HG03135 (cell line): Measurements from ENCODE around the gene PTPRE.

Experiments
- ATAC-seq: cut with Tn5 transposase; IDR thresholded peaks from one replicate; pipeline ENCODE4 v1.9.1; 2021; ENCODE audit warnings: mild to moderate bottlenecking, moderate library complexity; ENCODE audit not compliant: unreplicated experiment

Gene PTPRE

GRCh38 chr10:128068398-128069285 lies 161.7 kb downstream of the PTPRE start:
- ATAC-seq: no peak

DNA sequence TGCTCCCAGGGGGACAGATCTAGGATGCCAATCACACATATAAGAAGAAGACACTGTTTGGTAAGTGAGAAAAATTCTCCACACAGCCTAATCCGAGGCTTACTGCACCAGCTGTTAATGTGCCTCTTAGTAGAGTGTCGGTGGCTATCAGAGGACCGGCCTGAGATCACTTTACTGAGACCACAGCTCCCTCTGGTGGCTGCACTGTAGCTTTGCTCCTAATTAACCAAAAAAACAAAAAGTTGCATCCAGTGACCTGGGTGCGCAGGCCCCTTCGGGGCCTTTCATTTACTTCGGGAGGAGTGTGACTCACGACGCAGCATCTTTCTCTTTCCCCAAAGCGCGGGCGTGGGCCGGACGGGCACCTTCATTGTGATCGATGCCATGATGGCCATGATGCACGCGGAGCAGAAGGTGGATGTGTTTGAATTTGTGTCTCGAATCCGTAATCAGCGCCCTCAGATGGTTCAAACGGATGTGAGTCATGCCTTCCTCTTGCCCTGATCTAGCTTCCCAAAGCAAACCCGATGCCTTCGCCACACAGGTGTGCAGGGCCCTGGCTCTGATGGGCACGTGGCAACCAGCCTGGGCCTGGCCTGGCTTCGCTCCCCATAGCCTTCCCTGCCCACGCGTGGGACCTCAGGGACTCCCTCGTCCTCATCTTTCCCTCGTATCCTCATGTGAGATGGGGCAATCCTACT lies 162.6 kb downstream of the PTPRE start:
- peak; percentile 43 for ATAC-seq

DNA sequence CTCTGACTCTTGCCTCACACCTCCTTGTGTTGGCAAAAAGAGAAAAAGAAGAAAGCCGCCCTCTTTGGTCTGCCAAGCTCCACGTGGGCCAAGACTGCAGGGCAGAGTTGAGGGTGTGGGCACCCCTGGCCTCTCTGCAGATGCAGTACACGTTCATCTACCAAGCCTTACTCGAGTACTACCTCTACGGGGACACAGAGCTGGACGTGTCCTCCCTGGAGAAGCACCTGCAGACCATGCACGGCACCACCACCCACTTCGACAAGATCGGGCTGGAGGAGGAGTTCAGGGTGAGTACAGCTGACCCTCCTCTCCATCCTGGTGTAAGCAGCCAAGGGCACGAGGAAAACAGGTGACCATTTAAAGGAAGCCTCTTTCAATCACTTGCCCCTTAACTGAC lies 163.3 kb downstream of the PTPRE start:
- ATAC-seq: no peak

GRCh38 chr10:128070721-128071416 lies 164.0 kb downstream of the PTPRE start:
- ATAC-seq: no peak

- no peak for ATAC-seq
These were observed 164.5 kb downstream of the PTPRE start for GRCh38 chr10:128071417-128071782.

- ATAC-seq: no peak
These were observed 165.1 kb downstream of the PTPRE start for GRCh38 chr10:128072046-128072445.

DNA sequence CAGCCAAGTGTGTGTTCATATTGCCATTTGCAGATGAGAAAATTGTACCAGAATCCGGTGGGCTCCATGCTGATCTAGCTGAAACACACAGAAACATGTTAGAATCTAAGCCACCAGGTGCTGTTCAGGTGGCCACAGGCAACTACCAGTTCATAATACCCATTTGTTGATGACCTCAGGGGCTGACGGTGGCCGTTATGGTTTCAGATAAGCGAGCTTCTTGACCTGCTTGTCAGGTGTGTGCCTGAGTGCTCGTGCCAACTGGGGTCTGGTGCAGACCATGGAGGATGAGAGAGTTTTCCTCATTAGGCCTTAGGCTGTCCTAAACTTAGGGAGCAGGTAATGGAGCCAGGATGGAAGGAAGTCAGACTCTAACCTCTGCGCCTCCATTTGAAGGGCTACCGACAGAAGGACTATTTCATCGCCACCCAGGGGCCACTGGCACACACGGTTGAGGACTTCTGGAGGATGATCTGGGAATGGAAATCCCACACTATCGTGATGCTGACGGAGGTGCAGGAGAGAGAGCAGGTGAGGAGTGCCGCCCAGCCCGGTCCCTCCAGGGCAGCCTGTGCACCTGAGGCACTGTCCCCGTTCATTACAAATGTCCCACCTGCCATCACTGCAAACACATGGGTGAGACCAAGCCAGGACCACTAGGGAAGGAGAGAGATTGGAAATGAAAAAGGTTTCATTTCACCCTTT lies 166.2 kb downstream of the PTPRE start:
- no peak for ATAC-seq

DNA sequence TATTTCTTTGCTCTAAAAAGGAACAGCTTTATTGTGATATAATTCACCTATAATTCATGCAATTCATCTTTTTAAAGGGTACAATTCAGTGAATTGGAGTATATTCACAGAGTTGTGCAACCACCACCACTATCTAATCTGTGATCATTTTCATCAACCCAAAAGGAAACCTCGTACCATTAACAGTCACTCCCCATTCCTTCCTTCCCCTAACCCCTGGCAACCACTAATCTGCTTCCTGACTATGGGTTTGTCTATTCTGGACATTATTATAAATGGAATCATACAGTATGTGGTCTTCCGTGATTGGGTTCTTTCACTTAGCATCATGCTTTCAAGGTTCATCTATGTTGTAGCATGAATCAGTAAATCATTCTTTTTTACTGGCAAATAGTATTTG lies 167.0 kb downstream of the PTPRE start:
- no peak for ATAC-seq

DNA sequence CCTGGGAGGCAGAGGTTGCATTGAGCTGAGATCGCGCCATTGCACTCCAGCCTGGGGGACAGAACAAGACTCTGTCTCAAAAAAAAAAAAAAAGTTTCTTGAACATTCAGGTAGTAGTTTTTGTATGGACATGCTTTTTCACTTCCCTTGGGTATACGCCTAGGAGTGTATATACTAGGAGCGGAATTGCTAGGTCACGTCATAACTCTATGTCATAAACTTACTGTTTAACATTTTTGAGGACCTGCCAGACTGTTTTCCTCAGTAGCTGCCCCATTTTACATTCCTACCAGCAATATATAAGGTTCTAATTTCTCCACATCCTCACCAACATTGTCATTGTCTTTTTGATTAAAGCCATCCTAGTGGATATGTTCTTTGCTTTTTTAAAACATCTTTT lies 167.7 kb downstream of the PTPRE start:
- no peak for ATAC-seq

GRCh38 chr10:128077155-128077875 lies 170.4 kb downstream of the PTPRE start:
- ATAC-seq: no peak

DNA sequence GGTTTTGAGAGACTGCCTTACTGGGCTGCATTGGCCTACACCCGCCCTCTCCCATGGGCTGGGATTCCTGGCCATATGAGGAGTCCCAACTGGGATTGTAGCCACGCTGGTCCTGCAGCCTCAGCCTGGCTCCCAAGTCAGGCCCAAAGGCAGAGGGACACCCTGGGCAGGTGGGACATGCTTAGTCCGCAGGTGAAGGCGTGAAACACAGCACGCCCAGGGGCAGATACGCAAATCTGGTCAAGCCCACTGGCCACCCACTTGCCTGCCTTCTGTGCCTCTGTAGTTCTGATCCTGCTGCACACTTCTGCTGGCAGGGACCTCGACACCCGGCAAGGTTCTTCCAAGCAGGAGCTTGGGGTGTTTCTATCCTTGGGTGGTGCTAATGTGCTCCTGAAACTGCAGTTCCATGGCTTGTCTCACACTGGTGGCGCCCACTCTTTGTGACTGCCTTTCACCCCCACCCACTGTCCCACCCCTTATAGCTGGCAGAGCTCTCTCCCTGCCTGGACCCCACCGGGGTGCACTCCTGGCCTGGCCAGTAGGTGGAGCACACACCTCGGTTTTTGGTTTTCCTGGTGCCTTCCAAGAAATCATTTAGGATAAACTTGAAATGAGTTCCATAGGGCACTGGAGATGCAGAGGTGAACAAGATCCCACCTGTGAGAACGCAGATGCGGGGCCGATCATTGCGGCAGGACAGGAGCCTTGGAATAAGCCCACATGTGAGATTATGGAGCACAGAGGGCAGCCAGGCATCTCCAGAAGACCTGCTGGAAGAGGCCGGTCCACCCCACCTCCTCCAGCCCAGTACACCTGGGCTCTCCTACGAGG lies 171.4 kb downstream of the PTPRE start:
- no peak for ATAC-seq

- ATAC-seq: no peak
These were observed 173.3 kb downstream of the PTPRE start for GRCh38 chr10:128080231-128080630.

DNA sequence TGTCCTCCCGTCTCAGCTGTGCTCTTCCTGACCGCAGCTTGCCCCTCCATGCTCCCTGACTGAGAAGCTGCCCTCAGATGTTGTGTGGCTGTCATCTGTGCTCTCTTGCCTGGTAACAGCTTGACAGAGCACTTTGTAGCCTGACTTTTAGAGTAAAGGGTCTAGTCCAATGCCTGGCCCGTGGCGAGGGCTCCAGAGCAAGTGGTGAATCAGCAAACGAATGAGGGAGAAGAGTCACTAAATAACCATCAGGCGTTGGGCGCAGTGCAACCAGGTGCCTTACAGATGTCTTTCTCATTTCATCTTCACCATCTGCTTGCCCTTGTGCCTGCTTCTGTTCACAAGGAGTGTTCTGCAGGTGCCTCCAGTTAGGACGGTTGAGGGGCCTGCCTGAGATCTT lies 173.7 kb downstream of the PTPRE start:
- no peak for ATAC-seq

- no peak for ATAC-seq
These were observed 174.3 kb downstream of the PTPRE start for GRCh38 chr10:128081222-128081621.

DNA sequence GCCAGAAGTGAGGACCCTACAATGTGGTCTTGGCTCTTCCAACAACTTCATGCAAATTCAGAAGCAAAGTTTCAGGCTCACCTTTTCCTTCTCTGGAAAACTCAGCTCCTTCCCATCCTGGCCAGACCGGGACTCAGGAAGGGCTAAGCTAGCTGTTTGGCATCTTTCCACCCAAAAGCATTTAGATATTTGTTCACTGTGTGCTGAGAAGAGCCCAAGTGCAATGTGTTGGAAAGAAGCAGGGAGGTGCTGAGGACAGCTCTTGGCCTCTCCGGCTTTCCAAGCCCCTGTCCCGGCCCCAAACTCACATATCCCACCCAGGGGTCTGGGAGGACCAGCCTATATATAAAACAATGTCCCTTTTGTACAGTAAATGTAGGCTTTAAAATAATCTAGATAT lies 174.8 kb downstream of the PTPRE start:
- no peak for ATAC-seq

DNA sequence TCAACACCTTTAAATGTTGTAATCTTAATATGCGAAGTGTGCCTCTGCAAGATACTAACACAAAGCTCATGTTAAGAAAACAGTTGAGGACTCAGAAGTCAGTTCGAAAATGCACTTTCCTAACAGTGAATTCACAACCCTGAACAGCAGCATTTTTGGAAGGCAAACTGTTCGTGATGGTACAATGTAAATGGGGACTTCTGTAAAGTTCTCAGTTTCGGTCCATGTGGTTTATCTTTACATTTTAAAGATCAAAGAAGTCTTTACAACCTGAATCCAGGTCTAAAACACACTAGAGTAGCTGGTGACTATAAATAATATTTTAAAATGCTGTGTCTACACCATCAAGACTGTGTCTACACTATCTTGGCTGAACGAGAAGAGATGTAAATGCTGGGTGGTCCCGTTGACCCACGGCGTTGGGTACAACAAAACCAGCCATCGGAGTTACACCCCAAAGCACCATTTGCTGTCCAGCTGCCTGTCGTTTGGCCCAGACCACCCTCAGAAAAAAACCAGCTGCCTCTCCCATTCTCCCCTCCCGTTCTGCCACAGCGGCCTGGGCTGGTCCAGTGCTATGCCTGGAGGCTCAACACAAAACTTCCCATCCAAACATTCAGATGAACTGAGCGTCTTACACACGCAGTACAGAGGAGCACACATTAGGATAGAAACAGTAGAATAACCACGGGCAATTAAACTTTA lies 176.4 kb downstream of the PTPRE start:
- no peak for ATAC-seq

DNA sequence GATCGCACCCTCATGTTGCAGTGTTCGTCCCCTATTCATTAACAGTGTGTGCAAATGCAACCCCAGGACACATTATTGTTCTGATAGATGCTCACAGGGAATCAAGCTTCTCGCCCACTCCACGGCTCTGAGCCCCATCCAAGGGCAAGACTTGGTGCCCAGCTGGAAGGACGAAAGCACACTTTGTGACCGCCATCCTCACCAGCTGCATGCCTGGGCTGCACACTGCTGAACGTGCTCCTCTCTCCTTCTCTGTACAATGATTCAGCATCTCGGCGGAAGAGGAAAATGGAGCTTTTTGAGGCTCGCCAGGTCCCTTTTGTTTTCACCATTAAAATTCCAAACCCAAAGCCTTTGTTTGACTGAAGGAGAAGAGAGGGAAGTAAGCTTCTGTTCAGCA lies 177.5 kb downstream of the PTPRE start:
- no peak for ATAC-seq

- no peak for ATAC-seq
These were observed 178.1 kb downstream of the PTPRE start for GRCh38 chr10:128084991-128085390.
